ENCODE data around the gene EIF4B.

- TF ChIP-seq JUNB (IDR thresholded peaks at IDR 0.05; ENCODE audit: unreplicated experiment) (no peak), CTCF (conservative IDR thresholded peaks at IDR 0.05; ENCODE audit: low read depth in 2 of 2) (no peak)
Observed at GRCh38 chr12:53058674-53059433, 52.6 kb downstream of the EIF4B start.
